HG03045 (cell line): ENCODE data around the gene FBXO31.
"Not testable (repeated sequence)": the region's sequence is repeated elsewhere in the genome, so short reads cannot be mapped to it uniquely, and the experiment has no call there.

Experiments used
- ATAC-seq: cut with Tn5 transposase; IDR thresholded peaks from one replicate; pipeline ENCODE4 v1.9.1; 2021; ENCODE audit warnings: mild to moderate bottlenecking, moderate library complexity; ENCODE audit not compliant: unreplicated experiment

Gene FBXO31

DNA sequence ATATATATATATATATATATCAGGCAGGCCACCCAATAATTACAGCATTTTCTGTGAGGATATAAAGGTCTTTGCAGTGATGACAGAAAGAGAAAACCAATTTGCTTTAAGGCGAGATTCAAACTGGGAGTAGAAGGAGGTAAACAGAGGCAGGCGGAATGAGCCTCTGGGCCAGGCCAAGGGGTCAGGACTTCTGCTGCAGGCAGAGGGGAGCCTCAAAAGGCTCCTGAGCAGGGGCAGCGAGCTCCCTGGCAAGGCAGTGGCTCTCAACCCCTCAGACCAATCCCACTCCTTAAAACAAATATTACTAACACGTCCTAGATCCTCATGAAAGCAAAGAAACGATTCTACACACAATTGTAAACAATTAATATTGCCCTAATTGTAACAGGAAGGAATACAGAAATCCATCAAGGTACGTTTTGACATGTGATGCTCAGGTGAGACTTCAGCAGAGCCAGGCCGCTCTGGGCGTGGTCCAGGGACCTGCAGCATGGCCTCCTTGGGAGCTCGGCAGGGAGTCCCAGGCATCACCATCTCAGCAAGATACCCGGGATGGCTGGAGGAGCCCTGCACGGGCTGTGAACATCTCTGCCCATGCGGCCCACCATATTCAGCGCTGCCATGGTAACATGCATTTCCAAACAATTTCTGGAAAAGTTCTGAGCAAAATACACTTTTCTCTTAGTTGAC lies 18.4 kb downstream of the FBXO31 start:
- ATAC-seq, result no peak

DNA sequence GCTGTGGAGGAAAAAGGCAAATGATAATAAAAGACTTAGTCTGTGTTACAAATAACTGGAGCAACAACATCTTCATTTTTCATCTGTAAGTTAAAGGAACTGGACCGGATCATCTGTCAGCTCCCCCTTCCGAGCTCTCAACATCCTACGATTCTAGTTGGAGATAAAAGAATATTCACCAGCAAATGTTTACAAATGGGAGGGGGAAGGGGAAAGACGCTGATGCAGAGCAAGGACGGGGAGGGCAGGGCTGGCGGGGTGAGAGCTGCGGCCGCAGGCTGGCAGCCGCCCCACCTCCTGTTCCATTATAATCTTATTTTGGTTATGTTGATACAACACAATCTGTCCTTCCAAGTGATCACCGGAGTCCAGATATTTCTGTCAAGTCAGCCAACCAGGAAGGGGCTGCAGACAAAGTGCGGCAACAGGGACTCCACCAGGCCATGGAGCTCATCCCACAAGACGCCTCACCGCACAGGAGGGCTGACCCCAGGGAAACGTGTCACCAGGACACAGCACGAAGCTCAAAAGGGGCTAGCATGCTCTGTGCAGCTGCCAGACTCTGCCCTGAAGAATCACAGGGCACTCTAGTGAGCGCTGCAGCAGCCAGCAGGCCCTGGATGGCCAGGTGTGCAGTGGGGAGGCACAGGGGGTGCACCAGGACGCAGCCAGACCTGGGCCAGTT lies 19.7 kb downstream of the FBXO31 start:
- ATAC-seq, result no peak

DNA sequence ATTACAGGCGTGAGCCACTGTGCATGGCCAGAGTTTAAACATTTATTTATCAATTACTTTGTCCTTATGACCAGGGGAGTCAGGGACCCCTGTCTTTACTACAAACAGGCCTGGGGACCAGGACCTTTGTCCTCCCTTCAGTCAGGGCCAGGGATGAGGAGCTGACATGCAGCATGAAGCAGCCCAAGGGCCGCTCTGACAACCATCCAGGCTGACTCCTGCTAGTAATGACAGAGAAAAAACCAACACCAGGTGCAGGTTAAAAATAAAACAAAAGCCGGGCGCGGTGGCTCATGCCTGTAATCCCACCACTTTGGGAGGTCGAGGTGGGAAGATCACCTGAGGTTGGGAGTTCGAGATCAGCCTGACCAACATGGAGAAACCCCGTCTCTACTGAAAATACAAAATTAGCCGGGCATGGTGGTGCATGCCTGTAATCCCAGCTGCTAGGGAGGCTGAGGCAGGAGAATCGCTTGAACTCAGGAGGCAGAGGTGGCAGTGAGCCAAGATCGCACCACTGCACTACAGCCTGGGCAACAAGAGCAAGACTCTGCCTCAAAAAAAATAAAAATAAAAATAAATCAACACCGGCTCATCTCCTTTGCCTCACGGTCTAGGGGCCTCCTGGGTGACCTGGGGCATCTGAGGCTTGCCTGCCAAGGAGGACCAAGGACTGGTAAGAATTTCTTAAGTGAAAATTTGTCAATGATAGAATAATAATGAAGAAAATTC lies 20.6 kb downstream of the FBXO31 start:
- not testable (repeated sequence) for ATAC-seq

DNA sequence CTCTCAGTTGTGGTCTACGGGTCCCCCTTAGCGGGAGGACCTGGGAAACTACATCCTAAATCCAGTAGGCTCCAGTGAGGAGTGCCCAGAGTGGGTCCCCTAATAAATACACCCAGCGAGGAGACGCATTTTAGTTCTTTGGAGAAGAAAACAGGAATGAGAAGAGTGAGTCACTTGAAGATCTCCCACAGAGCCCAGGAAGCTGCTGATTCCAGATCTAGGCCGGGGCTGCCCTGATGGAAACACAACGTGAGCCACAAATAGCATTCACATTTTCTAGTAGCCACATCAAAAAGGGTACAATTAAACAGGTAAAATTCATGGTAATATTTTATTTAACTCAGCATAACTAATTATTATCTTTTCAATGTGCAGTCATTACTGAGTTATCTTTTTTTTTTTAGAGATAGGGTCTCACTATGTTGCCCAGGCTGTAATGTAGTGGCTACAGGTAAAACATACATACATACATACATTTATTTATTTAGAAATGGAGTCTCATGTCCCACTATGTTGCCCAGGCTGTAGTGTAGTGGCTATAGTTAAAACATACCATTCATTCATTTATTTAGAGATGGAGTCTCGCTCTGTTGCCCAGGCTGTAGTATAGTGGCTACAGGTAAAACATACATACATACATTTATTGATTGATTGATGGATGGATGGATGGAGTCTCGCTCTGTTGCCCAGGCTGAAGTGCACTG lies 21.5 kb downstream of the FBXO31 start:
- no peak for ATAC-seq

DNA sequence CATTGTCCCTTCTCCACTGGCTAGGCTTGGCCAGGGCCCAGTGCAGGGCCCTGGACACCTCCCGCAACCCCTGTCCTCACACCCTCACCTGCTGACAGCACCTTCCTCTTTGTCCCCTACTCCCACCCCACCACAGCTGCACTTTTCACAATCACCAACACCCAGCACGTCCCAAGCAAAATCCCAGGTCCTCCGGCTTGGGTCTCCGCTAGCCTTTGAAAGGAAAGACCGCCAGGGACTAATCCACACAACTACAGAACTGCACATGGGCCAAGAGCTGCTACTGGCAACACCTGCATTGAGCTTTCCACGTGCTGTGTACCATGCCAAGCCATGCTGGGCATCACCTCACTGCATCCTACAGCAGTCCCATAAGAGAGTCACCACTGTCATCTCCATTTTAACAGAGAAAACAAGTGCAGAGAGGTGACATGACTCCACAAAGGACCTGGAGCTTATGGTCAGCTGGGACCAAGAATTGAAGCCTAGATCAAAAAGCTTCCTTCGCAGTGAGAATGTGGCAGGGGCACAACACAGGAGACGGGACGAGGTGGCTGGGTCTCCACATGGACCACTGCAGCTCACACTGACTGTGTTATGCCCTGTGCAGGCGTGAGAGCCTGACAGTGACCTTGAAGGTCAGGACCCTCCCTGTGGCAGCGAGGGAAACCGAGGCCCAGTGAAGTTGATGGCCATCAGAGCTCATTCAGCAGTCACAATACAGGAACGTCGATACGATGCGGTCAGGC lies 22.5 kb downstream of the FBXO31 start:
- ATAC-seq, result no peak

DNA sequence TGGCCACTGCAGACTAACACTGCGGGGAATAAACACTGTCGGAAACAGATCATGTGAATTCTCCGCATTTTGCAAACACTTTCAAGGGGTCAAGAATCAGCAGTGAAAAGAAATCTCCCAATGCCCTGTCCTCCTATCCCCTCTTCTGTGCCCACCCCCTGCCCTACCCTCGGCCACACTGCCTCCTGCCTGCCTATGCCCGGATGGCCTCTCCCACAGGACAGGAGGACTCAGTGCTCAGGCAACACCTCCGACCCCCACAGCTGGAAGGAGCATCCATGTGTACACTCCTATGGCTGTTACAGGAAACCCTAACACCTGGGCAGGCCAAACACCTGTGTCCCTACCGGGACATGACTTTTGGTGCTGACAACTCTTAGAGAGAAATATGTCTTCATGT lies 24.5 kb downstream of the FBXO31 start:
- no peak for ATAC-seq

DNA sequence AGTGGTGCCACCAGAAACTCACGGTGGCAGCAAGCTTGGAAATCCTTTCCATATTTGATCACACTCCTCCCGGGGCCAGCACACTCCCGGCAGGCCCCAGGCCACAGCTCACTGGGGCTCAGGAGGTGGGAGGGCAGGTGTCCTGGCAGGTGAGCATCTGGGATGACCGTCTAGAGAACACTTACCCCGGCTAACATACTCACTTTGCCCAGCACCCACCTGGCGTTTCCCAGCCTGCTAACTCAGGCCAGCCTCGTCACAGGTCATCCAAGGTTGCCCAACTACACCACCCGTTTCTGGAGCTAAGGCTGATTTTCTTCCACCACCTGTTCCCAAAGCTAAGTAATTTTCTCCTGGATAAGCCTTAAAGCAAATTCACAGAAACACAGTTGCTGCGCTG lies 24.9 kb downstream of the FBXO31 start:
- ATAC-seq, result no peak

DNA sequence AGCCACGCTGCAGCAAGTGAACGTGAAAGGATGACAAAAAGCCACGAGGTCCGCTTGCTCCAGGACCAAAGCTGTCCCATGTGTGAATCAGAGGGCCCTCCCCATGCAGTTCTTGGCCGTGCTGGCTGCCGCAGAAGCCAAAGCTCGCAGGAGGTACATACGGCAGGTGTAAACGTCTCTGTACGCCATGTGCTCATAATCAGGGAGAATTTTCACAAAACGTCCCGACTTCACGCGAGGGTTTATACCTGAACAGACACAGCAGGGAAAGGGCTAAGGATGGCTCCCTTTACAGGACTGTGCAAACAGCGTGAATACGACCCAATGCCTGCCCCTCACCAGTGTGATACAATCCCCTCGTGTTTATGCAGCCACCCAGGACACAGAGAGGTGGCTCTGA lies 25.3 kb downstream of the FBXO31 start:
- ATAC-seq, result no peak

DNA sequence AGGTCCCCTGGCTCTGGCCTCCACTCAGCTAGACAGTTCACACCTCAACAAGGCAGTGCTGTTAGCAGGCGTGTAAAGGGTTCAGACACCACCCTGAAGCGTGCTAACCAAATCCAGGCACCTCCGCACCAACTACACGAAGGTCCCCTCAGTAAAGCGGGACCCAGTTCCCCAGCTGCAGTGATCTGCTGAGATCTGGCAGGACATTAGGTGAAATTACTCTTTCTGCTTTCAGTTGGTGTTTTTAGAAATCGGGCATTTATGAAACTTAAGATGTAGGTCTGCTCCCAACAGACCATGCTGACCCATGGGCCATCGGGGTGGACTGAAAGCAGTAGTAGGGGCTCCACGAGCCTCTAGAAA lies 27.1 kb downstream of the FBXO31 start:
- no peak for ATAC-seq

DNA sequence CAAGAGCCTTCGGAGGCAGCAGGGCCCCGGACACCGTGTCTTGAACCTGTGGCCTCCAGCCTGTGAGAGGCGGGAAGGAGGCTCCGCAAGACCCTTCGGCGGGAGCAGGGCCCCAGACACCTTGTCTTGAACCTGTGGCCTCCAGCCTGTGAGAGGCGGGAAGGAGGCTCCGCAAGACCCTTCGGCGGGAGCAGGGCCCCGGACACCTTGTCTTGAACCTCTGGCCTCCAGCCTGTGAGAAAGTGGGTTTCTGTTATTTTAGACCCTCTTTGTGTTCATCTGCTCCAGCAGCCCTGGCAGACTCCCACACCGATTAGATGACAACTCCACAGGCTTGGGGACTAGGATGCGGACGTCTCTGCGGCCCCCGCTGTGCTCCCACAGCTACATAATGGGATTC lies 30.0 kb downstream of the FBXO31 start:
- ATAC-seq, result no peak

DNA sequence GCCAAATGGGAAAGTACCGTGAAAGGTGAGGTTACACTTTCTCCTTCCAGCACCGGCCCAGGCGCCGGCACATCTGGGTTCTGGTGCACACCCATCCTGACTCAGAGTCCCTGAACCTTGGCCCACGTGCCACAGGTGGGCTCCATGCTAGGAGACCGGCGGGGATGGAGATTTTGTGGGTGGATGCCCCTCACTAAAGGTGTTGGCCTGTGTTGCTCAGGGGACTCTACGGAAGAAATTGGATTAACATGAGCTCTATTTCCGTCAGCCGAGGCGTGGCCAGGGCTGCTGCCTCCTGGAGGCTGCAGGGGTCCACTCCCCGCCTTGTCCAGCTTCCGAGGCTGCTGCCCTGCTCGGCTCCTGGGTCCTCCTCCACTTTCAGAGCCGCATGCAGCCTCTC lies 30.8 kb downstream of the FBXO31 start:
- no peak for ATAC-seq

DNA sequence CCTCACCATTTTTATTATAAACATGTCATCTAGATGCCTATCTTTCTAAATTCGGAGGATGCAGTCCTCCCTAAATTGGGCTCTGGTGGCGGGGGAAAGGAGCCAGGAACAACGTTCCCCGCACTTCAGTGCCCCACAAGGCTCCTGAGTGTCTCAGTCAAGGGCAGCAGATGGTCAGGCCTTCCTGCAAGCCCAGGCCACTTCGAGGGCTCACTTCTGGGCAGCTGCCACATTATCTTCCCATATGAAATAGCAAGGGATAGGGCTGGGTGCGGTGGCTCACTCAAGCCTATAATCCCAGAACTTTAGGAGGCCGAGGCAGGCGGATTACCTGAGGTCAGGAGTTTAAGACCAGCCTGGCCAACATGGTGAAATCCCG lies 32.3 kb downstream of the FBXO31 start:
- ATAC-seq, result no peak

DNA sequence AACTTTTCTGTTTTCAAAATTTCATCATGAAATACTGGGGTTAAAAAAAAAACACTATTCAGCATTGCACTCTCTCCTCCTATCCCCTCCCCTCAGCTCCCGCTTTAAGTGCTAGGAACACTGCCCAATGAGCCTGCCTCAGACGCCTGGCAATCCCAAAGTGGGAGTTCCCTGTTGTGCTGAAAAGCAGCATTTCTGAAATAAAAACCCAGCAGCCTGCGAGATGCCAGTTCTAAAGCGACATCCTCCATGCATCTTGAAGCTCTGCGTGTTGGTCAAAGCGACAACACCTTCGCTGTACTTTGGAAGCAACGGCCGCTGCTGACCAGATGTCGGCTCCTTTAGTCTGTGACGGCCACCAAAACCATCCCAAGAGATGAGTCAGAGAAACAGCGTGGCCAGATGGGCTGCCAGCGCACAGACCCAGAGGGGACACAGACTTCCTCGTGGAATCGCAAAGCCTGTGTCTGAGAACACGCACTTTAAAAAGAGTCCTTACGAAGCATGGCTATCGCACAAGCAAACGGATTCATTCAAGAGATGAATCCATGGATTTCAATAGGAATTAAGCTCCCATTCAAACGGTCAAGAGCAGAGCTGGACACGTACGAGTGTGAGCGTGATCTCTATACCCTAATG lies 32.8 kb downstream of the FBXO31 start:
- ATAC-seq, result no peak

DNA sequence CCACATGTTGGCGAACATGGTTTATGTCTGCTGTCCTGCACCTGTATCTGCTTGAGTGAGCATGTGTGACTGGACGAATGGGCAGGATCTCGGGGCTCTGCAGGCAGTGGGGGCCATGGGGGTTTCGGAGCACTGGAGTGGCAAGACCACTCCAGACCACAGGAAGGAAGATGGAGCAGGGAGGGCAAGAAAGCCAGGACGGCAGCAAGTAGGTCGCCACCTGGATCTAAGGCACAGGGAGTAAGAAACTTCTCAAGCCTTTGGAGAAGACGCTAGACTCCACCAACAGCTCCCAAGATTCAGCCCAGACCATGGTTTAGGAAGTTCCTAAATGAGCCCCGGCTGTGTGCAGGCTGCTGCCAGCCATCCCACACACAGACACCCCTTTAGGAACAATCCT lies 33.5 kb downstream of the FBXO31 start:
- ATAC-seq, result no peak

DNA sequence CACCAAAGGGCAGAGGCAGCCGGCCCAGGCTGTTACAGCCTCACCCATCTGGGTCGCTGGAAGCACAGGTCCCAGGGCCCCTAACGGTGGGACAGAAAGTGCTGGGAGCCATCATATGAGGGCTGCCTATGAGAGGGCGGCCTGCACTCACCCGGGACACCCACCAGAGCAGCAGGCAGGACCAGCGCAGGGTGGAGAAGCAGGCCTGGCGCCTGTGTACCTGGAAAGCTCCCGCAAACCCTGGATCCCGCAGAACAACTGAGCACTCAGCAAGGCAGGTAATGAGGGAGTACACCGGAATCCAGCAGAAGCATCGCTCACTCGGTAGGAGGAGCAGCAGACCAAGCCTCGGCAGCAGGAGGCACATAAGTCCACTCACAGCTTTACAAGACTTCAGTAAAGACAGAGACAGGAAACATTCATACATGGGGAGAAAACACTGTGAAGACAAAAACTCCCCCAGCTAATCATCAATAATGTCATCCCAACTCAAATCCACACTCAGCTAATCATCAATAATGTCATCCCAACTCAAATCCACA lies 34.9 kb downstream of the FBXO31 start:
- ATAC-seq, result no peak

DNA sequence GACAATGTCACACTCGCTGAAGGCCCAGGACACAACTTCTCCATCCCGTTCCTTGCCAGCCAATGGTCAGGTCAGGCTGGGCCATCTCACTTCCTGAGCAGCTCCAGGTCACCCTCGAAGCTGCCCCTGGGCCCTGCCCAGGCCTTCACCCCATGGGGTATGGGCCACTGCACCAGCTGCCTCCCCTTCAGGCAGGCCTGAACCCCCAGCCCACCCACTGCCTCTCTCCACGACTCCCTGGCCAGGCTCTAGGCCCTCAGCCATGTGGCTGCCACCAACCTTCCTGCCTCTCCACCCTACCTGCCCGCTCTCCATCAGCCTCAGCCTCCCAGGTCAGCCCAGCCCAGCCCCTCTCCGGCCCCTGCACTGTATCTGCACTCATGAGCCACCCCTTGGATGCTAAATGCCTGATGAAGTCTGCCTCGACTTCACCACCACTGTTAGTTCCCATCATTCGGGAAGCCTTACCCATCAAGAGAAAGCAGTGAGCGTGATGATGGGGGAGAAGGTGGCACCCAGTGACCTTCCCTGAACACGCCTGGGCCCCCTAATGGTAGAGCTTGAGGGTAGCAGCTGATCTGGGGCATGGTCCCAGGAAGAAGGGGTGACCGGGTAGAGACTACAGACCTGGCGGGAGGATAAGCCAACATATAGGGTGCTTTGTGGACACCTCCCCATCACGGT lies 35.5 kb downstream of the FBXO31 start:
- ATAC-seq, result no peak

DNA sequence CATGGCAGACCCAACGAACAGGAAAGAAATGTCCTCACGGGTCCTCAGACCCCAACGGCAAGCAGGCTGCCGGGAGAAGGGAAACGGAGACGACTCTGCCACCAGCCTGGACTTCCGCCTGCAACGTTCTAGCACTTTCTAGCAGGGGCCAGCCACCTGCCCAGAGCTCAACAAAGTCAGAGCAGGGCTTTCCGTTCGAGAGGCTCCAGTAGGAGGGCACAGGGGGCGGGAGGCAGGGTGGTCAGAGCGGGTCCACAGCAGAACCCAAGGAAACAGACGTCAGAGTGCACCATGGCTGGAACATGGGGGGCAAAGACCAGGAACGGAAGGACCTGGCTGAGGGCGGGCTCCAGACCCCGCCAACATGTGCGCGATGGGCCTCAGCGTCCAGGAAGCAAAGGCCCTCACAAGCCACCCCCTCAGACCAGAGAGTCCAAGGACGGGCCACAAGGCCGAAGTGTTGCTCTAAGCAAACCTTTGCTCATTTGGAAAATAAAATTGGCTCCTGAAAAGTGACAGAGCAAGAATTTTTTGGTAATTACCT lies 37.0 kb downstream of the FBXO31 start:
- no peak for ATAC-seq

DNA sequence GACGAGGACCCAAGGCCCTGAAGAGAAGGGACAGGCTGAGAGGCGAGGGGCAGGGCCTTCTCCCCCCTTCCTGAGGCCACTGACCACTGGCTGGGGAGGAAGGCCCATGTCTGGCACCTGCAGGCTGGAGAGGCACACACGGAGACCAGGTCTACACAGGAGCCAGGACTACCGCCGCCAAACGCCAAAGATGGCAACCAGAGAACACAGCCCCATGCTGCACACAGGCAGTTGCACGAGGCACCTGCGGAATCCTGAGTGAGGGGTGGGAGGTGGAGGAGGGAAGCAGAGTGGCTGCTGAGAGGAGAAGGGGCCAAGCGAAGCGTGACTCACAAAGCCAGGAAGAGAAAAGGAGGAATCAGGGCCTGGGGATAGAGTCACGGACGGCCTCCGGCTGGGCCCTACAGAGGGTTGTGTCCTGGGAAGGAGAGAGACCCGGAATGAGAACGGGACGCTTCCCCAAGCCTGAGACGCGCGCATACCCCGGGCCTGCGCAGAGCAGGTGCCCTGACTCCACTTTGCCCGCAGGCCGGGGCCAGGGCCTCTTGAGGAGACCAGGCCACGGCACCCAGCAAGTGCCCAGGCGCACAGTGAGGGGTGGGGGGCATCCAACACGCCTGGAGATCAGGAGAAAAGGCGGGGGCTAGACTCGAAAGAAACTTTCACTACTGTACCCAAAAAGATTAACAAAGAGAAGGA lies 37.7 kb downstream of the FBXO31 start:
- ATAC-seq, result no peak
